Esophagus muscularis mucosa (tissue), 3 donors: ENCODE data around the gene UBTD2.

Source experiments
- CTCF ChIP-seq, 3 experiments: fragments of 200-600 bp in 2 of 3; fragments of 450-650 bp in 1 of 3; sonication (generic) in 2 of 3; IDR thresholded peaks; one replicate each; pipeline ENCODE4 v1.5.1; 2017 to 2019; ENCODE audit warnings: antibody characterized with exemption in 3 of 3, mild to moderate bottlenecking in 2 of 3, moderate library complexity in 1 of 3
- POLR2A ChIP-seq: fragments of 450-650 bp; IDR thresholded peaks from one replicate; pipeline ENCODE4 v1.6.1; 2017; ENCODE audit warnings: antibody characterized with exemption, moderate library complexity, mild to moderate bottlenecking, low read depth
- POLR2AphosphoS5 ChIP-seq, 2 donors: sonication (generic); formaldehyde crosslinking; IDR thresholded peaks; one replicate each; pipeline ENCODE4 v1.6.1; 2017; ENCODE audit warnings: antibody characterized with exemption in 2 of 2

- TF ChIP-seq CTCF (IDR thresholded peaks at IDR 0.05) (no peak), POLR2A (no peak), POLR2AphosphoS5 (IDR thresholded peaks at IDR 0.05) (no peak)
These were observed 97.4 kb downstream of the UBTD2 start for GRCh38 chr5:172186114-172186695.
